ENCODE data around the gene TMEM245. TPM values are rescaled to one million over a fixed set of nuclear protein-coding genes. Genes with fewer than 3 reads are reported as not detected.
"Not testable (repeated sequence)": the region's sequence is repeated elsewhere in the genome, so short reads cannot be mapped to it uniquely, and the experiment has no call there.

Gene TMEM245
- total RNA-seq, 1 experiment from 2014 or later, result 45.1 TPM

DNA sequence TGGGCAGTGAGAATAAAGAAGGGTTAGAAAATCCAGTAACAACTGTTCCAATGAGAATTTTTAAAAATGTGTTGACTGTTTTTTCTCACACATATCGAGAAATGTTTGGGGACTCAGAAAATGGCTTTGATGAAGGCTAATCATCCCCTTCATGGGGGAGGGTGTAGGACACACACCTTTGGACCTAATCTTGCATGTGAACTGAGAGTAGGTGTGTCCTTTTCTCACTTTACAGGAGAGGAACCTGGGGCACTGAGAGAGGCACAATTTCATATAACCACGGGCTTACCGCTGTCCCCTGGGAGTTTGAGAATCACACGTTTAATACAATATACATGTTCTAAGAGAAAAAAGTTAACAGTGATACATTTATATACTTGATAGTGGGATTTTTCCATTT lies 30.0 kb upstream of the TMEM245 start:
- no peak overlapping the region for H3K27ac ChIP-seq
- H3K9me3 ChIP-seq (replicated peaks), result no peaks in the 10 kb centered on the region
- no peaks in the 10 kb centered on the region for H3K4me1 ChIP-seq (replicated peaks)
- H3K27me3 ChIP-seq (replicated peaks), result no peaks in the 10 kb centered on the region
- H3K4me3 ChIP-seq, result no peak overlapping the region
- no peak for DNase-seq (ENCODE audit: low read depth in 1 of 2, low spot score in 2 of 2)
- no peaks in the 10 kb centered on the region for H3K36me3 ChIP-seq

DNA sequence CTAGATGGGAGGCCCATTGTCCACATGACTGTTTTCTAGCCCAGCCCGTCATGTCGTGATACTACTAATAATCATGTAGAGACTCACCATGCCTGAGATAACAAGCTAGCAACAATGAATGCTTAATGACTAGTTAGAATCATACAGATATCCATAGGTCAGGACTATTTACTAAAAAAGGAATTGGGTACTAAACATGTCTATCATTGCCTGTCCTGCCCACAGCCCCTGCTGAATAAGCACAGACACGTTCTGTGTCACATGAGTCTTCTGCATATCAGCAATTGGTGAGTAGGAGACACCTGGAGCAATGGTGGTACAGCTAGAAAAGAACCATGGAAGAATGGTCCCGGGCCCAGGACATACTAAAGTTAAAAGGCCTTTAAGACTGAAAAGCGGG lies 29.3 kb upstream of the TMEM245 start:
- H3K9me3 ChIP-seq (replicated peaks), result no peaks in the 10 kb centered on the region
- no peaks in the 10 kb centered on the region for H3K36me3 ChIP-seq
- no peak for DNase-seq (ENCODE audit: low read depth in 1 of 2, low spot score in 2 of 2)
- H3K27me3 ChIP-seq (replicated peaks), result no peaks in the 10 kb centered on the region
- H3K4me1 ChIP-seq (replicated peaks), result peaks cover 2% of the 10 kb centered on the region
- H3K4me3 ChIP-seq, result no peak overlapping the region
- no peak overlapping the region for H3K27ac ChIP-seq

DNA sequence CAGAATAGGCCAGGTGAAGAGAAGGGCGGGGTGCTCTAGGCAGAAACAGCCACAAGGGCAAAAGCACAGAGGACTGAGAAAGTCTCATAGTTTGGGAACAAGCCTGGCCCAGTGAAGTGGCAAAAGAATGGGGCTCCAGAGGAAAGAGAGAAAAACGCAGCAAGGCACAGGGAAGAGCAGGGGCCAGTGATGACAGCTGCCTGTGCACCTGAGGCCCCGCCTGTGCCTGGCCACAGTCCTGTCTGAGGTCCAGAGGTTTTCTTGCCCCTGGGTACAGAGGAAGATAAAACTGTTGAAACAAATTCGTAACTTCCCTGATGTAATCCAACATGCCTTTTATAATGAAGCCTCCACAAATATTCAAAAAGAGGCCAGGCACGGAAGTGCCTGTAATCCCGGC lies 25.3 kb upstream of the TMEM245 start:
- H3K27me3 ChIP-seq (replicated peaks), result no peaks in the 10 kb centered on the region
- peaks cover 5% of the 10 kb centered on the region for H3K4me1 ChIP-seq (replicated peaks)
- no peaks in the 10 kb centered on the region for H3K36me3 ChIP-seq
- H3K4me3 ChIP-seq, result no peak overlapping the region
- no peak overlapping the region for H3K27ac ChIP-seq
- no peaks in the 10 kb centered on the region for H3K9me3 ChIP-seq (replicated peaks)
- no peak for DNase-seq (ENCODE audit: low read depth in 1 of 2, low spot score in 2 of 2)

DNA sequence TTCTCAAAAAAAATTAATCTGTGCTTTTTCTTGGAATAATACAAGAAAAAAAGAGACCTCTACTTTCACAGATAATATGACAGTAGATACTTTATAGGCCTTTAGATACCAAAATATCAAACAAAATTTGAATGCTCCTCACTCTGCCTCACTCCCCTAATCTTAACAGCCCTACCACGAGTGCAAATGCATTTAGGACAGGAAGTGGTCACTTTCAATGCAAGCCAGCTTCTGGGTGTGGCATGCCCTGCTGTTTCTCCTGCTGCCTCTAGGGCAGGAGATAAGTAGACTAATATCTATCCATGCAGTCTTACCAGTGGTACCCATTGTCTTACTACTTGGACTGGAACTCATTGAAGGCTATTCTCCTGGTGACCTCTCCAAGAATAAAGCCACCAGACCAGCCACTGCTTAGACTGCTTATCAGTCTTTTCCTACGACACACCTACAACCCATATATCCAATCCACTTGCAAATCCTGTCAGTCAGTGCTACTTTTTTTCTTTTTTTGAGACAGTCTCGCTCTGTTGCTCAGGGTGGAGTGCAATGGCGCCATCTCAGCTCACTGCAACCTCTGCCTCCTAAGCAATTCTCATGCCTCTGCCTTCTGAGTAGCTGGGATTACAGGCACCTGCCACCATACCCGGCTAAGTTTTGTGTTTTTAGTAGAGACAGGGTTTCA lies 24.3 kb upstream of the TMEM245 start:
- peak; percentile 36 to 55 for DNase-seq (ENCODE audit: low read depth in 1 of 2, low spot score in 2 of 2)
- Histone ChIP-seq H3K4me3 (no peak overlapping the region), H3K27ac (no peak overlapping the region), H3K4me1 (replicated peaks) (peaks cover 5% of the 10 kb centered on the region), H3K36me3 (no peaks in the 10 kb centered on the region), H3K9me3 (replicated peaks) (no peaks in the 10 kb centered on the region), H3K27me3 (replicated peaks) (no peaks in the 10 kb centered on the region)

DNA sequence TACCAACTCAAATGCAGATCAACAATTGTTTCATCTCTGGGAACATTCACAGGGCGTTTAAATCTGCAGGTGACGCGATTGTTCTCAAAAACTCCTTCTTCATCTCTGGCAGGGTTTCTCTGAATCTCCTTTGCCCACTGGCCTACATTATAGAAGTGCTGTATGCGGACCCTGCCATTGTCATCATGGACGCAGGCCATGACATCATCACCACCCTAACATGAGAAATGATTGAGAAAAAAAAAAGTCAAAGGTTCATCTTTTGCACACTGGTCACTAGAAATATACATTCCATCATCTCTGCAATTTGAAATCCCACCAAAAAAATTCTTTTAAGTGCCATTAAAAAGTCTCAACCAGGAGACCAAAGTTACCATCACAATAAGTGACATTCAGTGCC lies 21.6 kb upstream of the TMEM245 start:
- peaks cover 5% of the 10 kb centered on the region for H3K4me1 ChIP-seq (replicated peaks)
- no peak for DNase-seq (ENCODE audit: low read depth in 1 of 2, low spot score in 2 of 2)
- H3K36me3 ChIP-seq, result no peaks in the 10 kb centered on the region
- no peaks in the 10 kb centered on the region for H3K9me3 ChIP-seq (replicated peaks)
- H3K27ac ChIP-seq, result no peak overlapping the region
- no peak overlapping the region for H3K4me3 ChIP-seq
- H3K27me3 ChIP-seq (replicated peaks), result no peaks in the 10 kb centered on the region

DNA sequence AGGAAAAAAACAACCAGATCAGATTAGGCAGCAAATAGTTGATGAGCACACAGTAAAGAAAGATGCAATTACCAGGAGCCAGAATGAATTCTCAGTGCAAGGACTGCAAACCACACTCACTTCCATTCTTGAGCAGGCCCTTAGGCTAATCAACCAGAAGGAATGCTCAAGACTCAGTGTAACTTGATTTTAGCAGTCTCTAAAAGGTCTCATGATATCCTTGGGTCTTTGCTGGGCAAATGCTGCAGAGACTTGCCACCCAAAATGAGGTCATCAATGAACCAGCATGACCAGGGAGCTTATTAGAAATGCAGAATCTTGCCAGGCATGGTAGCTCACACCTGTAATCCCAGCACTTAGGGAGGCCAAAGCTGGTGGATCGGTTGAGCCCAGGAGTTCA lies 20.1 kb upstream of the TMEM245 start:
- no peak overlapping the region for H3K4me3 ChIP-seq
- H3K27ac ChIP-seq, result no peak overlapping the region
- peaks cover 5% of the 10 kb centered on the region for H3K4me1 ChIP-seq (replicated peaks)
- no peaks in the 10 kb centered on the region for H3K36me3 ChIP-seq
- no peaks in the 10 kb centered on the region for H3K9me3 ChIP-seq (replicated peaks)
- H3K27me3 ChIP-seq (replicated peaks), result no peaks in the 10 kb centered on the region
- no peak for DNase-seq (ENCODE audit: low read depth in 1 of 2, low spot score in 2 of 2)

DNA sequence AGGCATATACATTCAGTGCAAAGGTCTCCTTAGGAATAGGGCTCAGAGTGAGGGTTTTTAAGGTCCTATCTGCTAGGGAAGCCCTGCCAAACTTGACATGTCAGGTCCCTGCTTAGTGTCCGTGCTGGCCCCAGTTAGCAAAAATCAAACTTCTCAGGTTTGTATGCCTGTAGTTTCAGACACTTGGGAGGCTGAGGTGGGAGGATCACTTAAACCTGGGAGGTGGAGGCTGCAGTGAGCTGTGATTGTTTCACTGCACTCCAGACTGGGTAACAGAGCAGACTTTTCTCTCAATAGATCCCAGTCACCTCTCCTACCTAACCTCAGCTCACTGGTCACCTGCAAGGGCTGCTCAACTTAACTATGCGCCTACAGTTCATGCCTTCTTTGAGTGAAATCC lies 18.7 kb upstream of the TMEM245 start:
- Histone ChIP-seq H3K4me3 (no peak overlapping the region), H3K27me3 (replicated peaks) (no peaks in the 10 kb centered on the region), H3K27ac (no peak overlapping the region), H3K4me1 (replicated peaks) (no peaks in the 10 kb centered on the region), H3K9me3 (replicated peaks) (no peaks in the 10 kb centered on the region), H3K36me3 (no peaks in the 10 kb centered on the region)
- no peak for DNase-seq (ENCODE audit: low read depth in 1 of 2, low spot score in 2 of 2)

DNA sequence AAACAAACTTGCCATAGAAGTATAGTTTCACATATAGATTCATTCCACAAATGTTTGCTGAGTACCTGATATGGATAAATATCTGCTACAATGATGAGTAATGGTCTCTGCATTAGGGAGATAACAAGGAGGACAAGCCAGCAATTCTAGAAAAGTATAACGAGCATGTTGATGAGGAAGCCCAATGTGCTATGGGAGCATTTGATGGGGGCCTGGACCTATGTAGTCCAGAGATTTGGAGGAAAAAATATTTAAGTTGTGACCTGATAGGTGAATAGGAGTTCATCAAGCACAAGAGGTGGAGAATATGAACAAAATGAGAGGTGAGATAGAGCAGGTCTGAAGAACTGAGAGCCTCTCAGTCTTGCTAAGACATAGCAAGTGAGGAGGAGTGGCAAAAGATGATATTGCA lies 14.4 kb upstream of the TMEM245 start:
- H3K27me3 ChIP-seq (replicated peaks), result no peaks in the 10 kb centered on the region
- no peak for DNase-seq (ENCODE audit: low read depth in 1 of 2, low spot score in 2 of 2)
- H3K9me3 ChIP-seq (replicated peaks), result no peaks in the 10 kb centered on the region

DNA sequence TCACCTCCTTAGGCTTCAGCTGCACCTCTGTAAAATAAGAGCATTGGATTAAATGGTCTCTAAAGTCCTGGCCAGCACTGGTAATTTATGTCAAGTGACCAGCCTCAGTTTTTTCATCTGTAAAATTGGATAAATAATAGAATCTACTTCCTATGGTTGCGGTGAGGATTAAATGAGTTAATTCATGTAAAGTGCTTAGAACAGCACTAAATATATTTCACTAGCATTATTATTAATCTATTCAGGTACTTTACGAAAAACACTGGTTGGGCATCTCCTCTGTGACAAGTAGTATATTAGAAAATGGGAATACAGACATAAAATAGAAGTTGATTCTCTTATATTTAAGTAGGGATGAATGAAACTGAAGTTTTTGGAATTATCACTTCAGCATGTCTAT lies 13.8 kb upstream of the TMEM245 start:
- Histone ChIP-seq H3K27me3 (replicated peaks) (no peaks in the 10 kb centered on the region), H3K36me3 (no peaks in the 10 kb centered on the region), H3K9me3 (replicated peaks) (no peaks in the 10 kb centered on the region), H3K27ac (no peak overlapping the region), H3K4me3 (no peak overlapping the region), H3K4me1 (replicated peaks) (no peaks in the 10 kb centered on the region)
- no peak for DNase-seq (ENCODE audit: low read depth in 1 of 2, low spot score in 2 of 2)

More for the DNA sequence above, 14.4 kb upstream of the TMEM245 start:
- Histone ChIP-seq H3K27ac (no peak overlapping the region), H3K4me1 (replicated peaks) (no peaks in the 10 kb centered on the region), H3K4me3 (no peak overlapping the region), H3K36me3 (no peaks in the 10 kb centered on the region)

DNA sequence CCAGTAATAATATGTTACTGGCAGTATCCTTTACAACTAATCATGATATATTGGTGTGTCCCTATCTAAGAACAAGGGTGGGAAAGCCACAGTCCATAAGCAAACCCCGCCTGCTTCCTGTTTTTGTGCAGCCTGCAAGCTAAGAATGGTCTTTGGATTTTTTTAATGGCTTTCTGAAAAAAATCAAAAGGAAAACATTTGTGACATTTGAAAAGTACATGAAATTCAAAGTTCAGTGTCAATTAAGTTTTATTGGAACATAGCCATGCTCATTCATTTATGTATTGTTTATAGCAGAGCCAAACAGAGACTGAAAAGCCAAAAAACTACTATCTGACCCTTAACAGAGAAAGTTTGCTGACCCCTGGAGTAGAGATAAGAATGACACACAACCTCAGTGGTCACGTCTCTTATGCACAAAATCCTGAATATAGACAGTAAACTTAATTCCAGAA lies 12.8 kb upstream of the TMEM245 start:
- no peaks in the 10 kb centered on the region for H3K27me3 ChIP-seq (replicated peaks)
- no peak for DNase-seq (ENCODE audit: low read depth in 1 of 2, low spot score in 2 of 2)
- no peaks in the 10 kb centered on the region for H3K36me3 ChIP-seq
- H3K4me3 ChIP-seq, result no peak overlapping the region
- no peaks in the 10 kb centered on the region for H3K9me3 ChIP-seq (replicated peaks)
- H3K4me1 ChIP-seq (replicated peaks), result no peaks in the 10 kb centered on the region
- H3K27ac ChIP-seq, result no peak overlapping the region

DNA sequence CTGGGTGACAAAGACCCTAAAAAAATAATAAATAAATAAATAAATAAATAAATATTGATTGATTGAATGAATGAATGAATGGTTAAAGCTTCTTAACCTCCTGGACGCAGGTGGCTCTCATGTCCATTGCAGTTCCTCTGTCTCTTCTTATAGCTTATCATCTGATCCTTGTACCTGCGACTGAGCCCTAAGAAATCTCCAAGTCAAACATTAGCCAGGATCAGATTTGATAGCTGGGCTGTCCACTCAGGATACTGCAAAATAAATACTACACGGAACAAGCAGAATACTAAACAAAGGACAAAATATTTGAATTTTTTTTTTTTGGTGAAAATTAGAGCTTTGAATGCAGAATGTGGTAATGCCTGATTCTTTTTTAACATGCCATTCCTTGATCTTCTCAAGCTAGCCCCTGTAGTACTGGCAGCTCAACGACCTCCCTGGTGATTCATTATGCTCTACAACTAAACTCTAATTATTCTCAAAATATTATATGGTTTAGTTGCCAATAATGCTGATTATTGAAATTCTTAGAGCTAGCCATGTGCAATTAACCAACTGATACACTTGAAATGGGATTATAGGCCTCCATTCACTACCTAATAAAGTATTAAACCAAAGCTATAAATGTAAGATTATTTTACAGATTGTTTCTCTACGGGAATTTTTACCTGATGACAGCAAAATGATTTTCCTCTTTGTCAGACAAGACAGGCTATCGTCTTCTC lies 9.9 kb upstream of the TMEM245 start:
- no peak for DNase-seq (ENCODE audit: low read depth in 1 of 2, low spot score in 2 of 2)
- no peaks in the 10 kb centered on the region for H3K36me3 ChIP-seq
- no peaks in the 10 kb centered on the region for H3K27me3 ChIP-seq (replicated peaks)
- H3K27ac ChIP-seq, result no peak overlapping the region
- H3K4me3 ChIP-seq, result no peak overlapping the region
- H3K4me1 ChIP-seq (replicated peaks), result no peaks in the 10 kb centered on the region
- no peaks in the 10 kb centered on the region for H3K9me3 ChIP-seq (replicated peaks)

DNA sequence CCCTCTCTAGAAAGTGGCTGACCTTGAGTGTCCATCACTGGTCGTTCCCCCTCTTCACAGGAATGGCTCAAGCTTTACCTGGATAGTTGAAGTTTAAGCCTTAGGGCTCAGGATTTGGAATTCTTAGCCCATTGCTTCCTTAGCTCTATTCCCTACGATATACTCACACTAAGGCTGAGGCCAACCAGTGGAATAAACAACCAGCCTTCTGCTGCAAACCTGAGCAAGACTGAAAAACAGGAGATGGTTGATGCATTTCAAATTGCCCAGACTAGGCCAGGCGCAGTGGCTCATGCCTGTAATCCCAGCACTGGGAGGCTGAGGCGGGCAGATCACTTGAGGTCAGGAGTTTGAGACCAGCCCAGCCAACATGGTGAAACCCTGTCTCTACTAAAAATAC lies 6.9 kb upstream of the TMEM245 start:
- H3K4me3 ChIP-seq; DNase-seq (ENCODE audit: low read depth in 1 of 2, low spot score in 2 of 2); H3K27me3 ChIP-seq (replicated peaks); H3K36me3 ChIP-seq; H3K27ac ChIP-seq; H3K4me1 ChIP-seq (replicated peaks); H3K9me3 ChIP-seq (replicated peaks): not testable (repeated sequence)

DNA sequence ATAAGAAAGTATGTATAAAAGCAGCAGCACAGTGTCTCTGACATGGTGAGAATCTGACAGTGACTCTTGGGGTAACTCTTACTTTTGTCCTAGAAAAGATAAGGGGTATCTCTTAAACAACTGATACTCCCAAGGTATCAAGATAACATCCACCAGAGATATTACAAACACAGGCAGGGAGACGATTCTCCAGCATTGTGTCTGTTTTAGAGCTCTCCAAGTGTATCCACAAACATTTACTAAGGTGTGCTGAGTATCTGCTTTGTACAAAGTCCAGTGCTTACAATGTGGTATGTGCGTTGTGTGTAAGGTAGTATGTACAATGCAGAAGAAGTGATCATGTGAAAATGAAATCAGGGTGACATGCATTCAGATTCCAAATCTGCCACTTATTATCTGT lies 4.4 kb upstream of the TMEM245 start:
- Histone ChIP-seq H3K9me3 (replicated peaks) (no peaks in the 10 kb centered on the region), H3K36me3 (peaks cover 7% of the 10 kb centered on the region), H3K27ac (no peak overlapping the region), H3K4me3 (no peak overlapping the region), H3K27me3 (replicated peaks) (no peaks in the 10 kb centered on the region), H3K4me1 (replicated peaks) (peaks cover 11% of the 10 kb centered on the region)
- DNase-seq (ENCODE audit: low read depth in 1 of 2, low spot score in 2 of 2), result no peak

DNA sequence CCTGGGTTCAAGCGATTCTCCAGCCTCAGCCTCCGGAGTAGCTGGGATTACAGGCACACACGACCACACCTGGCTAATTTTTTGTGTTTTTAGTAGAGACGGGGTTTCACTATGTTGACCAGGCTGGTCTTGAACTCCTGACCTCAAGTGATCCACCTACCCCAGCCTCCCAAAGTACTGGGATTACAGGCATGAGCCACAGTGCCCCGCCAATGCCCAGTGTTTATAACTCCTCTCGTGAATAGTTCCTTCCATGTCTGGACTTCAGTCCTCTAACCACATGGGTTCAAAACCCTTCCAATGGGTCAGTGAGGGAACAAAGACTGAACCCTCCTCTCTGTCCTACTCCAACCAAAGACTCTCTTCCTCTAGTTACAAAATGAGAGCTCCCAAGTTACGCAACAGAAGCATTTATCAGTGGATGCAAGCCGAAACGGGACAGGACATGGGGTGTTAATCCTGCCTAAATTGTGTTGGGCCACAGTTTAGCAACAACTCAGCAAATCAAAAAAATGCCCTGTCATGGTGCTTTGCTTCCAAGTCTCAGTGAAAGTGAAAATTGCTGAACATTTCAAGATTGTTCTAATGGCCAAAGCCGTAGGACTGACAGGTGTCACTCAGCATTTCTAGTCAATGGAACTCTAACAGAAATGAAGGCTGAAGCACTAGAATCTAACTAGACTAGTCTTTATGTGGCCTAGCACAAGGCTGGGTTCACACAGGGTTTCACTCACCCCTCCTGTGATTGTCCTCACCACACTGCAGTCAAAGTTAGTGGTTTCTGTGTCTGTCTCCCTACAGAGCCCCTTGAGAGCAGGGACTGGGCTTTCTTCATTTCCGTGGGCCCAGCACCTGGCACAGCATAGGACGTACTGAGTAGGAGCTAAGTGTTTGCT lies 3.2 kb upstream of the TMEM245 start:
- Histone ChIP-seq H3K4me3 (no peak overlapping the region), H3K27ac (no peak overlapping the region), H3K9me3 (replicated peaks) (no peaks in the 10 kb centered on the region), H3K4me1 (replicated peaks) (peaks cover 17% of the 10 kb centered on the region), H3K36me3 (peaks cover 13% of the 10 kb centered on the region), H3K27me3 (replicated peaks) (no peaks in the 10 kb centered on the region)
- no peak for DNase-seq (ENCODE audit: low read depth in 1 of 2, low spot score in 2 of 2)
